SH-SY5Y (cell line): ENCODE data around the gene SPEF1.

Experiments
- GATA2 ChIP-seq: IDR thresholded peaks from 2 replicates; pipeline ENCODE4 v1.6.1; 2011; ENCODE audit warnings: mild to moderate bottlenecking, low read depth, low read length
- GATA3 ChIP-seq: IDR thresholded peaks from 2 replicates; pipeline ENCODE4 v1.6.1; 2011; ENCODE audit warnings: low read depth, mild to moderate bottlenecking, low read length, moderate library complexity

Gene SPEF1

GRCh38 chr20:3754276-3754630, 27.0 kb downstream of the SPEF1 start:
- TF ChIP-seq GATA3 (no peak), GATA2 (no peak)

- TF ChIP-seq GATA3 (no peak), GATA2 (no peak)
Observed at GRCh38 chr20:3753501-3754275, 27.6 kb downstream of the SPEF1 start.

GRCh38 chr20:3753098-3753497, 28.1 kb downstream of the SPEF1 start:
- no peak for TF ChIP-seq GATA2
- no peak for TF ChIP-seq GATA3

GRCh38 chr20:3752386-3752759, 28.9 kb downstream of the SPEF1 start:
- TF ChIP-seq GATA3 (no peak), GATA2 (no peak)

- no peak for TF ChIP-seq GATA3
- no peak for TF ChIP-seq GATA2
Observed at GRCh38 chr20:3751675-3752385, 29.4 kb downstream of the SPEF1 start.

GRCh38 chr20:3751305-3751674, 30.0 kb downstream of the SPEF1 start:
- TF ChIP-seq GATA2 (no peak), GATA3 (no peak)

- no peak for TF ChIP-seq GATA2
Observed at GRCh38 chr20:3749689-3750531, 31.3 kb downstream of the SPEF1 start.

GRCh38 chr20:3749087-3749688, 32.1 kb downstream of the SPEF1 start:
- TF ChIP-seq GATA3 (no peak), GATA2 (no peak)

GRCh38 chr20:3748073-3748472, 33.2 kb downstream of the SPEF1 start:
- TF ChIP-seq GATA2: no peak
- TF ChIP-seq GATA3: no peak

- TF ChIP-seq GATA3 (no peak), GATA2 (no peak)
Observed at GRCh38 chr20:3747471-3747870, 33.8 kb downstream of the SPEF1 start.

GRCh38 chr20:3745686-3746173, 35.5 kb downstream of the SPEF1 start:
- no peak for TF ChIP-seq GATA2
- no peak for TF ChIP-seq GATA3

- no peak for TF ChIP-seq GATA3
Observed at GRCh38 chr20:3744806-3745685, 36.2 kb downstream of the SPEF1 start.

GRCh38 chr20:3744037-3744436, 37.2 kb downstream of the SPEF1 start:
- TF ChIP-seq GATA3 (no peak), GATA2 (no peak)
